Left lobe of liver (tissue), 2 donors: Measurements from ENCODE around the gene TAF1B. TPM values are rescaled to one million over a fixed set of nuclear protein-coding genes. Genes with fewer than 3 reads are reported as not detected.

Experiments
- ATAC-seq: fragments of 200-7000 bp; cut with Tn5 transposase; one replicate; pipeline ENCODE4 v1.9.1; 2020; ENCODE audit warnings: mild to moderate bottlenecking, moderate library complexity
- DNase-seq: peaks from one replicate; pipeline ENCODE4 v3.0.0-alpha.2; 2020; ENCODE audit warnings: low spot score
- total RNA-seq: library from RNA; stranded (reverse); gene quantifications from one replicate; pipeline ENCODE4 v1.2.1, GENCODE V29; 2021
- donor health status: DM: no; HTN: no; CAD: no; lungs with moderate emphysema.
- donor health status: DM: no; HTN: yes; CAD: no.

Gene TAF1B
- total RNA-seq, 1 donor from 2014 or later = 5.7 TPM

DNA sequence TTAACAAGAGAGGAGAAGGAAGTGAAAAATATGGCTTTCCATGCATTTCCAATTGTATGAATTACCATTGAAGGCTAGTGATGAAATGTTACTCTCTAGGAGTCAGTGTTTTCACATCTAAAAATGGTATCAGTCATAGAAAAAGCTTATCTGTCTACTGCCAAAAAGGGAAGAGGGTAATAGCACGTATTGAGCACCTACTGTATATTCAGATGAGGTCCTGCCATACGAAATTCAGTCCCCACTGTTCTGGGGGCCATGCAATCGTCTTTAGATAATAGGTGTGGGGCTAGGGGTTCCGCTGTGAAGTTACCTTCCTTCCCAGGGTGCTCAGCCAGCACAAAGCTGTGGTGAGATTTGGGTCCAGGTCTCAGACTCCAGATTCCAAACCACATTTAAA is 94.0 kb downstream of the TAF1B start:
- DNase-seq = no peak
- no peak for ATAC-seq

DNA sequence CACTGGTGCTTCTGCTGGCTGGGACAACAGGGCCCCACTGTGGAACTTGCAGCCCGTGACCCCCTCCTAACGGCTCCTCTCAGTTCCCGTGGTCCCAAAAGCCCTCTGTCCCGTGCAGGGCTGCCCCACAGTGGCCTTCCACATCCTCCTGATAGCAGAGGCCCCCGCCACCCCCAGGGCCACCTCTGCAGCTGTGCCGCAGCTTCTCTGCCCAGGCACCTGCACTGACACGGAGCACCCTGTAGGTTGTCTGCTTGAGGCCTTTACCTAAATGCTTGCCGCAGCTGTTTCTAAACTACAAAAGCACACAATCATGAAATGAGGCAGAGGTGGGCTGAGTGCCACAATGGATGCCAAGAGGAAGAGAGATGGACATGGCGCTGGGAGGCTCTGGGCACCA is 94.7 kb downstream of the TAF1B start:
- DNase-seq (no peak), ATAC-seq (no peak)

DNA sequence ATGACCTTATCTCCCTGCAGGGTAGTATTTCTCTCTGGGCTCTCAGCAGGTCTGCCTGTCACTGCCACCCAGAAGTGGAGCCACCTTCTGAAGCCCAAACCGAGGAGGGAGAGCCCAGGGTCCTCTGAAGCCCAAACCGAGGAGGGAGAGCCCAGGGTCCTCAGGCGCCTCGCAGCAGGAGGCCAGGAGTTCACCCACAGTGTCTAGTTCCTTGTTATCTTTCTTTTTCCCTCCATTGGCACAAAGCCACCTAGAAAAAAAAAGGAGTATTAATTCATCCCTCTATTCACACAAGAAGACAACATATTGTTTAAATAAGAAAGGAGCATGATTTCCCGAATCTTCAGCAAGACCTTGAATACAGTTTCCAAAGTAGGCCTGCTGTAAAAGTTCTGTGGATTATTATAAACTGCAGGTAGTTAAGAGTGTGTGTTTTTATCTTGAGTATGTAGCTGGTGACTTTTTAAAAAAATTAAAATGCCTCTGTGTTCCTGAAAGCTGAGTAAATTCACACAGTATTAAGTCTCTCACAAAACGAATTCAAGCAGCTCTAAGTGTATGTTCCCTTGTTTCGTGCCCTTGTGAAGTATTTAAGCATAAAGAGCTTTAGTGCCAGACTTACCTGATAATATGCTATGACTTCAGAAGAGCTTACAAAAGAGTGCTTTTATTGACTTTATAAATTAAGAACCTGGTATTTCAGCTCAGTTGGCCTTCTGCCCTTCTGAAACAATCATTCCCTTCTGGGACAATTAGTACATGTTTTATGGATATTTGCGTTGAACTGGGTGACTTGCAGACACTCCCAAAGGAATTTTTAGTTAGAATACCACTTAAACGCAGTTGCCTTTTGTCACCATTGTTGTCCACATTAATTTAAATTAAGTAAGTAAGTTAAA is 96.6 kb downstream of the TAF1B start:
- ATAC-seq (no peak), DNase-seq (no peak)

DNA sequence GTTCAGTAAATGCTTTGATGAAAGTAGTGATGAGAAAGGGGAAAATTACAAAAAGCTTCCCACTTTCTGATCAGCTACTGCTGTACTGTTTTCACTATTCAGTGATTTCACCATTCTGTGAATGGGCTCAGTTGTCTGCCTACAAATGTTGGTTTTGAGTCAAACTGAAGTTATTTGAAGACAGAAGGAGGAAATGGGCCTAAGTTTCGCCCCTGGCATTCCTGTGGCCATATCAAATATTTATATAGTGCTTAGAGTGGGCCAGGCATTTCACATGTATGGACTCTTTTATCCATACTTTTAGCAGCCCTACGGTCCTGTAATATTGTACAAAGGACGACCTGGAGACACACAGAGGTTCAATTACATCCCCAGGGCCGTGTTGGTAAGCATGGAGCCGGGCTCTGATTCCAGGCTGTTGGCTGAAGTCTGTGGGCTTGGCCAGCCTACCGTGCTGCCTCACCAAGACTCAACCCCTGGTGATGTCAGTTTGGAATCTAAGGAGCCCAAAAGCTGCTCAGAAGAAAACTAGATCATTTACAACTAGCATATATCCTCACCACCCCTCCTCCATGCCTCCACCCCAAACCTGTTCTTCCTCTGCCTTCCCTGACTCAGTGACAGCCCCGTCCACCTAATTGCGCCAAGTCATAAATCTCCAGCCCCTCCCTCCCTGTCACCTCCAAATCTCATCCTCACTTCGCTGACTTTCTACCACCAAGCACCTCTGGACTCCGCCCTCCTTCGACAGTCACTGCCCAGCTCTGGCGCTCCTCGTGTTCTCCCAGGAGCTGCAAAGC is 98.1 kb downstream of the TAF1B start:
- ATAC-seq = no peak
- no peak for DNase-seq

DNA sequence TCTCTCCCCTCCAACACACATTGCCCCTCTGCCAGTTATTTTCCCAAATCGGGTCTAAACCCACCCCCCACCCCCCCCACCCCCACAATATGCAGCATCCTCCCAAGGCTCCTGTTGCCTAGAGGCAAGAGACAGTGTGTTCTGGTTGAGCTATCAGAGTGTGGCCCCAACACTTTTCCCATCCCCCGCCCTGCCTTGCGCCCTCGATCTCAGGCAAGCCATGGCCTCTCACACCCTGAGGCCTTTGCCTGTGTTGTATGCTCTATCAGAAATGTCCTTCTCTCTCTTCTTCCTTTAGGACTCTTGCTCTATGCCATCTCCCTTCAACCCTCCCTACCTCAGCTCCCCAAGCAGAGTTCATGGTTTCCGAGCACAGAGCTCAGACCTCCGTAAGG is 98.7 kb downstream of the TAF1B start:
- ATAC-seq (no peak), DNase-seq (no peak)

DNA sequence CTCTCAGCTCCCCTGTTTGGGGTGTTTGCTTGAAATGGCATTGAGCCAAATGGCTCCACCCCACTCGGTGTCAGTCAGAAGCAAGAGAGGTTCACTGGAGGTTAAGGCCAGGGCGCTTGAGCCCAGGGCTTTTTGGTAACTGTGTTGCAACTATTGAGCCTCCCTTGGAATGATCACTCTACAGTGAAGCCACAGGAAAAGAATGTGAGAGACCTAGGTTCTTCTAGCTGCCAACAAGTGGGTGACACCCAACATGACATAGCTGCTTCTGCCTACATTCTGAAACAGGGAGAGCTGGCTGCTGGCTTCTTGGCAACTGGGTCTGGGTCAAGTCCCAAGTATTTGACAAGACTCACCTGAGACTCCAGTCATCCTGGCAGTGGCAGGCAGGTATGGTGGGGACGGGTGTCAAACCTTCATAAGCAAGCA is 101.1 kb downstream of the TAF1B start:
- DNase-seq = no peak
- ATAC-seq = no peak

DNA sequence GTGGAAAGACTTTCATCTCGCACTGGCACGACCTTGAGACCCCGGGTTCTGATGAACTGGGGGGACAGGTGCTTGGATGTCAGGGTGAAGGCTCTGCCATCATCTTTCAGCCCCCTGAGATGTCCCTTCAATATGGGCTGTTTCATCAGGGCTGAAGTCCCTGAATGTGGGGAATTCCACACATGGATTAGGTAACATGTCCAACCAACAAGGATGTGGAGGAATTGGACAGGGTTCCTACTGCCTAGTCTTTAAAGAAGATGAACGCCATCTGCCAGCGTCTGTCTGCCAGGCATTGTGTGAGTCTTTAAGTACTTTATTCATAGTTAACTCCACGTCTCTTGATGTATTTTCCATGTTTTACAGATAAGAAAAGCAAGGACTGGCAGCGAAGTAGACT is 102.3 kb downstream of the TAF1B start:
- DNase-seq (no peak), ATAC-seq (no peak)

DNA sequence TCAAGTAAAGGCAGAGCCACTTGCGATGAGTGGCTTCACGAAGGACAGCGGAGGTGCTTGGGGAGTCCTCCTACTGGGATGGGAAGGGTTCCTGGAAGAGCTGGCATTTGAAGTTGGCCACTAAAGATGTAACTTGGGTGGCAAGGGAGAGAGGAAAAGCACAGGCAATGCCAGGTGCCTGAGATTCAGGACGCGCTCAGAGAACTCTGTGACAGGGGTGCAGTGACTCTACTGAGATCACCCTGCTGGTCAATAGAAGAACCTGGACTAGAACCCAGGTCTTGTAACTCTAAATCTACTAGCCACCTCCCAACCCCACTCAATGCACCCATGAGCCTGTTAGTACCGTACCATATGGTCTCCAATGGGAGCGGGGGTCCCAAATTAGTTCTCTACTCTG is 102.8 kb downstream of the TAF1B start:
- ATAC-seq = no peak

DNA sequence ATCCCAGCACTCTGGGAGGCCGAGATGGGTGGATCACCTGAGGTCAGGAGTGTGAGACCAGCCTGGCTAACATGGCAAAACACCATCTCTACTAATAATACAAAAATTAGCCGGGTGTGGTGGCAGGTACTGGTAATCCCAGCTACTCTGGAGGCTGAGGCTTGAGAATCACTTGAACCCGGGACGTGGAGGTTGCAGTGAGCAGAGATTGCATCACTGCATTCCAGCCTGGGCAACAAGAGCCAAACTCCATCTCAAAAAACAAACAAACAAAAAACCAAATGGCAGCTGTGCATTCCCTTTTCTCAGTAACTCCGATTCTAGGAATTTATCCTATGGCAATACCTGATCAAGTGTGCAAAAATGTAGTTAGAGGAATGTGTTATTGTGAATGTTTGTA is 103.5 kb downstream of the TAF1B start:
- DNase-seq (no peak), ATAC-seq (no peak)

More for the DNA sequence above, 102.8 kb downstream of the TAF1B start:
- no peak for DNase-seq

DNA sequence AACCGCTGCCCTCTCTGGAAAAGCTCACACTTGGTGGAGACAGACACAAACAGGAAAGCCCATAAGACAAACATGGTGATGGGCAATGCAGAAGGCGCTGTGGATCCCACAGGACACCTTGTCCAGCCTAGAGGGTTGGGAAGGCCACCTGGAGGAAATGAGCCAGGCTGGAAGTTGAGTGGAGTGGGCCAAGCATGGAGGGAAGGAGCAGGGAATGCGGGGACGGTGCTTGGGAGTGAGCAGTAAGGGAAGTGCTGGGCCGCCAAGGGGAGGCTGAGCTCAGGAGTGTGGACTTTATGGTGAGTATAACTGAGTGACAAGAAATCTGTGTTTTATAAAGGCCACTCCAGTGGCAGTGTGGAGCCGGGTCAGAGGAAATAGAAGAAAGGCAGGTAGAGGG is 105.4 kb downstream of the TAF1B start:
- no peak for ATAC-seq
- no peak for DNase-seq

DNA sequence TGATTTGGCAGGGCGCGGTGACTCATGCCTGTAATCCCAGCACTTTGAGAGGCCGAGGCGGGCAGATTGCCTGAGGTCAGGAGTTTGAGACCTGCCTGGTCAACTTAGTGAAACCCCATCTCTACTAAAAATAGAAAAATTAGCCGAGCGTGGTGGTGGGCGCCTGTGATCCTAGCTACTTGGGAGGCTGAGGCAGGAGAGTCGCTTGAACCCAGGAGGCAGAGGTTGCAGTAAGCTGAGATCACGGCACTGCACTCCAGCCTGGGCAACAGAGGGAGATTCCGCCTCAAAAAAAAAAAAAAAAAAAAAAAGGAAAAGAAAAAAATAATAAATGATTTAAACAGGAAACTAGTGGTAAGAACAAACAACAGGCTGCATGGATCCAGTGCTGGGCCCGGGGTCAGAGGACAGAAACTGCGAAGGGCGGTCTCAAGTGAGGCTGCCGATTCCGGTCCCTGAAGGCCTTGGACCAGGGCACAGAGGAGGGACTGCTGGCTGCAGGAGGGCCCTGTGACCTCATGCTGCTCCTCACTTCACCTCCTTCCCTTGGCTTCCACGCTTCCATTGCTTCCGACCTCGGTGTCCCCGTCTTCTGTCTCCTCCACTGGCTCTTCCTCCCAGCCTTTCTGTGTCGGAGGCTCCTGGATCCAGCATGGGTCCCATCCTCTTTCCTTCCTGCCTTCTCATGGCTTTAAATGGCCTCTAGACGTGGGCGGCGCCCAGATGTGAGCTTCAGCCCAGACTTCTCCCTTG is 106.1 kb downstream of the TAF1B start:
- DNase-seq (no peak), ATAC-seq (no peak)

DNA sequence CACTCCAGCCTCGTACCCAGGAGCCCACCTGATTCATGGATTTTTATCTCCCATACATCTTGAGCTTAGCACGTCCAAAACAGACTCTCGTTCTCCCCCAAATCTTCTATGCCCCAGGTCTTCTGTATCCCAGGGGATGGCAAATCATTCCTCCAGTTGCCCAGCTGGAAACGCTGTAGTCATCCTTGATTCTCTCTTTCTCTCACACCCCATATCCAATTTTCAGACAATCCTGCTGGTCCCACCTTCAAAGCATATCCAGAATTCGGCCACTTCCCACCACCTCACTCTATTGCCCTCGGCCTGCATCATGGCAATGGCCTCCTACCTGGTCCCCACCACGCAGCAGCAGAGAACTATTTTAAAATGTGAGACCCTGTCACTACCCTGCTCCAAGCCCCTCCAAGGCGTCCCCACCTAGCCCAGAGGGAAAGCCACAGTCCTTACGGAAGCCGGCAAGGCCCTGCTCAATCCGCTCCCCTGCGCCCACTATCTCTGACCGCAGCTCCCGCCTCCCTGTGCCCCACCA is 106.8 kb downstream of the TAF1B start:
- DNase-seq (no peak), ATAC-seq (no peak)

DNA sequence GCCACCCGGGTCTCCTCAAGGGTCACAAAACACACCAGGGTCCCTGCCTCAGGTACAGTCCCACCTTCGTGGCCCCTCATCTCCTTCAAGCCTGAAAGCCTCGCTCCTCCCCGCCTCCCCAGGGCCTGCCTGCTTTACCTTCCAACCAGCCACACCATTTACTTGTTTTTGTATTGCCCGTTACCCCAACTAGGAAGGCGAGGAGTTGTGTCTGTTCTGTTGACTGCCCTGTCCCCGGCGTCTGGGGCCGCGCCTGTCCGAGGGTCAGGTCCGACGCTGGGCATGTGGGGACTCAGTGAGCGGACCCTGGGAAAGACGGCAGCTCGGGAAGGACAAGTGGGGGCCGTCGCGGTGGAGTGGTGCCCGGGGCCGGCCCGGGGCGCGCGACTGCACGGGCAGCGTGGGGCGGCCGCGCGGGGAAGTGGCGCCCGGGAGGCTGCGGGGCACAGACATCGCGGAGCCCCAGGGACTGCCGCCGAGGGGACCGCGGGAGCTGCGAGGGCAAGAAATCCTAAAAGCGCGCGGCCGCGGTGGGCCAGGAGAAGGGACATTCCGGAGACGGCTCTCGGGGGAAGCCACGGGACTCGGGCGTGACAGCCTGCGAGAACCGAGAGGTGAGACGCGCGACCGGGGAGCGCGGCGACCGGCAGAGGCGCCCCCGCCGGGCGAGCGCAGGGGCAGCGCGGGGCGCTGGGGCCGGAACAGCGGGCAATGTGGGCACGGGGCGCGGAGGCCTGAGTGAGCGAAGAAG is 107.4 kb downstream of the TAF1B start:
- ATAC-seq = peak; percentile 47

DNA sequence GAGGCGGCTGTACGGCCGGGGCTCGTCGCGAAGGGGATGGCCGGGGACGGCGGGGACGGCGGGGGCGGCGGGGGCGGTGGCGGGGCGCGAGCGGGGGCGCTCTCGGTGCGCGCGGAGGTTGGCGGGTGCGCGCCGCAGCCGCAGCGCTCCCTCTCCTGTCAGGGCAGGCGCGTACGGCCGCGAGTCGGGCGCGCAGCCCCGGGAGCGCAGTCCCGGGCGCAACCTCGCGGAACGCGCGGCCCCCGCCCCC is 107.9 kb downstream of the TAF1B start:
- ATAC-seq (no peak), DNase-seq (no peak)

More for the DNA sequence above, 107.4 kb downstream of the TAF1B start:
- no peak for DNase-seq

DNA sequence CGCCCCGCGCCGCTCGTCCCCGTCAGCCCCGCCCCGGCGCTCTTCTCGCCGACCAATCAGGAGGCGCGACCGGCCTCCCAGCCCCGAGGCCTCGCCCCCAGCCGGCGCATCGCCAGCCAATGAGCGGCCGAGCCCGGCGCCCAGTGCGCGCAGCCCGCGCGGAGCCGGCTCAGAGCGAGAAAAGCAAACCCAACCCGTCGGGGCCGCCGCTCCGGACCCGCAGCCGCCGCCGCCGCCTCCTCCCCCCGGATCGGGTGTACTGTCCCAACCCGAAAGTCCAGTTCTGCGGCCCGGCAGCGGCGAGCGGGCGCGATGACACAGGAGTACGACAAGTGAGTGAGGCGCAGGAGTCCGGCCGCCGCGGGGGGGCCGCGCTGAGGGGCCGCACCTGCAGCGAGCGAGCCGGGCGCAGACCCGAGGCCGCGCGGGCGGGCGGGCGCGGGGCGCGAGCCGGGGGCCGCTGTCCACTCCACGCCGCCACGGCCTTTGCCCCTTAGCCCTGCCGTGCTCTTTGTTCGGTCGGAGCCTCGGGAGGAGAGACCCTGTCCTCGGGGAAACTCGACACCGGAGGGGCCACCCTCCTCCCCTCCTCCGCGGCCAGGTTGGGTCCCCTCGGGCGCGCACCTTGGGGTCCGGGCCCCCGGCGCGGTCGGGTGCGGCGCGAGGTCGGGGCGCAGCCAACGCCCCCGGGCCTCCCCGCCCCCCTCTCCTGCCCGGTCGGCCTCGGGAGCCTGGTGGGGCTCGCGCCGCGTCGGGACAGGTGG is 108.4 kb downstream of the TAF1B start, which contains the start of gene GRHL1:
TSS of gene GRHL1 (plus strand) at position 172 of the 764 bp plus-strand sequence. CDS start at position 313, 141 bp downstream.
- ATAC-seq = peak; percentile 90
- DNase-seq = peak; percentile 97

DNA sequence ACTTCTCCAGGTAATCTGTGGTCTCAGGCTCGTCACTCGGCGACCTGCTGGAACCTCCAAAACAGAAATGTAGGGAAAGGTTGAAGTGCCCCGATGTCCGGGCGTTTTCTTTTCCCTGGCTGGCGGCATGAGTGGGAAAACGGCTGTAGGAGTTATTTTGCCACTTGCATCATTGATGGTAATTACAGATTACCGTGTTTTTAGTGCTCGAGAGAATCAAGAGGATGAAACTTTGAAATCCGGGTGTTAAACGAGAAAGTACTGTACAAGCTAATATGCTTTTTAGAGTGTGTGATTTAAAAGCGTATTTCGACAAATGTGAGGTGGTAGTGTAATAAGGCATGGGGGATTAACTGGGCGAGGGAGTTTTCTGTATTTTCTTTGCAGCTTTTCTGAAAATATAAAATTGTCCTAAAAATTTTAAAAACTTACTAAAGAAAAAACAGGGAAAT is 109.0 kb downstream of the TAF1B start:
- ATAC-seq (no peak), DNase-seq (no peak)

DNA sequence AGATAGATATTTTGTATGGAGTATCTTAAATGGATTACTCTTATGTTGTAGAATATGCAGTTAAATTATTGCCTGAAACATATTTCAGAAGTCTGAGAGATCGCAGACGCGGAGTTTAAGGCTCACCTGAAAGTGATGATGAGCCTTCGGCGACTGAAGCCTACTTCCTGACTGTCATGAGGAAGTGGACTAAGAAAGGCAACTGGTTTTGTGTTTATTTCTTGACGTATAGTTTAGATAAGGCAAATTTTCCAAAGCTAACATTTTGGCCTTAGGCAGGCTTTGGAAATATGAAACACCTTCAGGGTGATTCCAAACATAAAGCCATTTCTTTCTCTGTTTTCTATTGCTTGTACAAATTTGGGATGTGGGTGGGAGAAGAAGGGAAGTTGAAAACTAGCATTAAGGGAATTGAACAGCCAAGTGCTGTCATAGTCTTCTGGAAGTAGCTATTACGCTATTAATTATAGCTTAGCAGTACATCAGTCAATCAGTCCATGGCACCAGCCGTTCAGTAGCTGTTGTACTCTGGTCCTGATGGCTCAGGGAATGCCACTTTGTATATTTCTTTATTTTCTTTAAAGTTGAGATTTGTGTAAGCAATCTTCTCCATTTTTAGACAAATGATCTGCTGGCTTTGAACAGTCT is 109.7 kb downstream of the TAF1B start:
- DNase-seq (no peak), ATAC-seq (no peak)

DNA sequence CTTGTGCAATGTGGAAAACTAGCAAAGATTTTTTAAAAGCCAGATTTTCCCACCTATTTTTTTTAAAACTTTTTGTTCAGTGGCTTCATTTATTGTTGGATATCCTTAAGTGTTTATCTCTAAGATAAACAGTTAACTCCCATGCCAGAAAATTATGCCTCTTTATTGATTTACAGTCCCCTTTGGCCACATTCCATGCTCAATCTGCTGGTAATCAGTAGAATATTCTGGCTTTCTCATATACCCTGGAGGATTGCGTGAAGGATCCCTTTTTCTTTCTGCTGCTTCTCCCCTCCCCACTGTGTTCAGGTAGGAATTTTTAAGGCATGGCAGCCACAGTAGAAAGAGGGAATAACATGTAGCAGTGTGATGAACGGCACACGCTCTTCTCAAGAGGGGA is 110.9 kb downstream of the TAF1B start:
- no peak for DNase-seq

DNA sequence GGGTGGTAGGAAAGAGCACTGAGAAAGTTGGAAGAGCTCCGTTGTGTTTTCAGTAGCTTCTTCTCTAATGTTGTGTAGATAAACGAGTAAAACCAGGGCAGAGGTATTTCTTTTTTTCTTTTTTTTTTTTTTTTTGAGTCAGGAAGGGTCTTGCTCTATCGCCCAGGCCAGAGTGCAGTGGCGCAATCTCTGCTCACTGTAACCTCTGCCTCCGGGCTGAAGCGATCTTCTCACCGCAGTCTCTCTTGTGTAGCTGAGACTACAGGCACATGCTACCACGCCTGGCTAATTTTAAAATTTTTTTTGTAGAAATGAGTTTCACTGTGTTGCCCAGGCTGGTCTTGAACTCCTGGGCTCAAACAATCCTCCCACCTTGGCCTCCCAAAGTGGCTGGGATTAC is 114.8 kb downstream of the TAF1B start:
- peak; percentile 68 for DNase-seq
- ATAC-seq = peak; percentile 92

More for the DNA sequence above, 110.9 kb downstream of the TAF1B start:
- no peak for ATAC-seq
